GM19043 (cell line): ENCODE results near the gene BRK1.
"Not testable (repeated sequence)": the region's sequence is repeated elsewhere in the genome, so short reads cannot be mapped to it uniquely, and the experiment has no call there.

Experiments
- ATAC-seq: cut with Tn5 transposase; IDR thresholded peaks from one replicate; pipeline ENCODE4 v1.9.1; 2021; ENCODE audit warnings: low read depth; ENCODE audit not compliant: unreplicated experiment

The BRK1 gene

GRCh38 chr3:10175334-10175733 lies 59.9 kb downstream of the BRK1 start:
- ATAC-seq: not testable (repeated sequence)

GRCh38 chr3:10176150-10176549 lies 60.7 kb downstream of the BRK1 start:
- ATAC-seq: not testable (repeated sequence)
